ENCODE data around the gene MYL5. TPM values are rescaled to one million over a fixed set of nuclear protein-coding genes. Genes with fewer than 3 reads are reported as not detected.

Gene MYL5
- total and polyA plus RNA-seq, 7 experiments from 2014 or later: 5.8 to 32.7 (median 21.4) TPM

DNA sequence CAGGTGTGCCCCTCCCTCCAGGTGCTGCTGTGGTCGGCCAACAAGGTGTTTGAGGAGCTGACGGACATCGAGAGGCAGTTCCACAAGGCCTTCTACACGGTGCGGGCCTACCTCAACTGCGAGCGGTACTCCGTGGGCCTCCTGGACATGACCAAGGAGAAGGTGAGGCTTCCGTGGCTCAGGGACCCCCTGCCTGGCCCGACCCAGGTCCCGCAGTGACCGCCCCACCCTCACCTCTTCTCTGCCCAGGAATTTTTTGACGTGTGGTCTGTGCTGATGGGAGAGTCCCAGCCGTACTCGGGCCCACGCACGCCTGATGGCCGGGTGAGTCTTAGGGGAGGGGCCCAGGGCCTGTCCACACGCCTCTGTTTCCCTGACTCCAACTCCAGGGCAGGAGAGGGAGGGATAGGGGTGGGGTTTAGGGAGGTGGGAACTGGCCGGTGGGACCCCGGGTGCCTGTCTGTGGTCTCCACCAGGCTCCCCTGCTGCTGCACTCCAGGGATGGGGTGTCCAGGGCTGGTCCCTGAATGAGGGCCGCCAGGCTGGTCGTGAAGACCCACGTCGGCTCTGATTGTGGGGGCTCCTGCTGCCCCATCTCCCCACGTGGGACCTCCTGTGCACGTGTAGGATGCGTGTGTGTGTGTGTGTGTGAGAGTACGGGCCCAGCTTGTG is 20.4 kb upstream of the MYL5 start:
- Histone ChIP-seq H3K27ac (ENCODE audit: low read depth, low read length) (no peak overlapping the region), H3K36me3 (ENCODE audit: control insufficient read depth in 2 of 3, insufficient read depth in 3 of 3, low read length in 3 of 3) (no peaks in the 10 kb centered on the region), H3K4me1 (ENCODE audit: control insufficient read depth in 2 of 2, insufficient read depth in 2 of 2, low read length in 2 of 2) (no peaks in the 10 kb centered on the region), H3K4me3 (ENCODE audit: low read length) (no peak overlapping the region), H3K27me3 (ENCODE audit: control insufficient read depth in 2 of 2, insufficient read depth in 2 of 2, low read length in 2 of 2) (no peaks in the 10 kb centered on the region), H3K9me3 (ENCODE audit: control insufficient read depth in 2 of 3, low read length in 3 of 3) (no peaks in the 10 kb centered on the region)
- DNase-seq (no peak), ATAC-seq (no peak)
- CTCF ChIA-PET: no interaction called here
- POLR2A ChIA-PET: no interaction called here
- no peaks in the 10 kb centered on the region for H3K9me3 Mint-ChIP-seq
- intact Hi-C loops (cut with micrococcal nuclease): no loop called here
- no peaks in the 10 kb centered on the region for H3K36me3 Mint-ChIP-seq
- H3K4me1 Mint-ChIP-seq: no peaks in the 10 kb centered on the region
- no peak overlapping the region for H3K4me3 Mint-ChIP-seq
- peaks cover 0 to 13% (median 0%) of the 10 kb centered on the region in 5 donors for H3K27me3 Mint-ChIP-seq
- no peak overlapping the region for H3K27ac Mint-ChIP-seq

DNA sequence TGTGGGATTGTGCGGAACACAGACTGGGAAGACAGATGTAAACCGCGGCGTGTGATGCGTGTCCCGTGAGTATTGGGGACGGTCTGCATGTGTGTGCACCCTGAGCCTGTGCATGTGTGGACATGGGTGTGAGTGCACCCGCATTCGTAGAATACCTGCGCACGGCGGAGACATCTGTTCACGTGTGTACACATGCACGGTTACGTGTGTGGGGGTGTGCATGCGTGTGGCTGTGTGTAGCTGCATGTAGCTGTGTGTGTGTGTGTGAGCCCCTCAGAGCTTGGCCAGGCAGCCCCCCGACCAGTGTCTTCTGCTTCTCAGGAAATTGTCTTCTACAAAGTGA is 19.9 kb upstream of the MYL5 start:
- Mint-ChIP-seq H3K36me3 (peaks cover 0 to 4% (median 0%) of the 10 kb centered on the region in 5 donors), H3K27me3 (peaks cover 0 to 13% (median 0%) of the 10 kb centered on the region in 5 donors), H3K4me3 (no peak overlapping the region), H3K27ac (no peak overlapping the region), H3K9me3 (peaks cover 0 to 3% (median 0%) of the 10 kb centered on the region in 11 donors), H3K4me1 (peaks cover 0 to 4% (median 0%) of the 10 kb centered on the region in 7 donors)
- H3K4me1 ChIP-seq (ENCODE audit: control insufficient read depth in 2 of 2, insufficient read depth in 2 of 2, low read length in 2 of 2): no peaks in the 10 kb centered on the region
- POLR2A ChIA-PET: no interaction called here
- intact Hi-C loops (cut with micrococcal nuclease): no loop called here
- H3K36me3 ChIP-seq (ENCODE audit: control insufficient read depth in 2 of 3, insufficient read depth in 3 of 3, low read length in 3 of 3): no peaks in the 10 kb centered on the region
- H3K4me3 ChIP-seq (ENCODE audit: low read length): no peak overlapping the region
- CTCF ChIA-PET: no interaction called here
- DNase-seq: no peak
- no peak for ATAC-seq
- no peaks in the 10 kb centered on the region for H3K27me3 ChIP-seq (ENCODE audit: control insufficient read depth in 2 of 2, insufficient read depth in 2 of 2, low read length in 2 of 2)
- H3K27ac ChIP-seq (ENCODE audit: low read depth, low read length): no peak overlapping the region
- no peaks in the 10 kb centered on the region for H3K9me3 ChIP-seq (ENCODE audit: control insufficient read depth in 2 of 3, low read length in 3 of 3)

GRCh38 chr4:654871-655463 is 19.4 kb upstream of the MYL5 start:
- Mint-ChIP-seq H3K27me3 (peaks cover 0 to 13% (median 0%) of the 10 kb centered on the region in 5 donors), H3K4me1 (peaks cover 0 to 5% (median 0%) of the 10 kb centered on the region in 7 donors), H3K27ac (no peak overlapping the region), H3K9me3 (peaks cover 0 to 6% (median 0%) of the 10 kb centered on the region in 11 donors), H3K36me3 (peaks cover 0 to 9% (median 0%) of the 10 kb centered on the region in 5 donors), H3K4me3 (no peak overlapping the region)
- intact Hi-C loops (cut with micrococcal nuclease): no loop called here
- no peak overlapping the region for H3K4me3 ChIP-seq (ENCODE audit: low read length)
- no peaks in the 10 kb centered on the region for H3K9me3 ChIP-seq (ENCODE audit: control insufficient read depth in 2 of 3, low read length in 3 of 3)
- DNase-seq (no peak), ATAC-seq (no peak)
- H3K36me3 ChIP-seq (ENCODE audit: control insufficient read depth in 2 of 3, insufficient read depth in 3 of 3, low read length in 3 of 3): no peaks in the 10 kb centered on the region
- H3K27ac ChIP-seq (ENCODE audit: low read depth, low read length): no peak overlapping the region
- ChIA-PET POLR2A (no interaction called here), CTCF (no interaction called here)
- H3K27me3 ChIP-seq (ENCODE audit: control insufficient read depth in 2 of 2, insufficient read depth in 2 of 2, low read length in 2 of 2): no peaks in the 10 kb centered on the region
- H3K4me1 ChIP-seq (ENCODE audit: control insufficient read depth in 2 of 2, insufficient read depth in 2 of 2, low read length in 2 of 2): no peaks in the 10 kb centered on the region

DNA sequence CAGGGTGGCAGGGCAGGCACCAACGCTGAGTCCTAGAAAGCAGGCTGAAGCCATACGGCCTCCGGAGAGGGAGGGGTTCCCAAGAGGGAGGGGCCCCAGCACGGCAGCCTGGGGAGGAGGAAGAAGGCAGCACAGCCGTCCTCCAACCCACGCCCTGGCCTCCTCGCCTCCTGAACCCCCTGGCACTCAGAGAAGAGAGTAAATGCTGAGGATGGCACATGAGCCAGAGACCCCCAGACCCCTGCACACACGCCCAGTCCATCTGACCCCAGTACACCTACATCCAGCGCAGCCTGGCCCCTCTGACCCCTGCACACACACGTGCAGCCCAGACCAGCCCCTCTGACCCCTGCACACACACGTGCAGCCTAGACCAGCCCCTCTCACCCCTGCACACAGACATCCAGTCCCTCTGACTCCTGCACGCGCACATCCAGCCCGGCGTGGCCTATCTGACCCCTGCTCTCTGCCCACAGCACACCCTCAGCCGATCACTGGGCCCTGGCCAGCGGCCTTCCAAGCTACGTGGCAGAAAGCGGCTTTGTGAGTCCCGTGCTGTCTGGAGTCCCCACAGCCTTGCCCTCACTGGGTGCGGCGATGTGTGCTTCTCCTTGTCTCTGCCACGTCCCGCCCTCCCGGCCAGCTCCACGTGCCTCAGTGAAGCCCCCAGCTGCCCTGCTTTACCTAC is 18.7 kb upstream of the MYL5 start:
- H3K4me1 Mint-ChIP-seq: peaks cover 0 to 5% (median 2%) of the 10 kb centered on the region in 7 donors
- ATAC-seq: no peak

DNA sequence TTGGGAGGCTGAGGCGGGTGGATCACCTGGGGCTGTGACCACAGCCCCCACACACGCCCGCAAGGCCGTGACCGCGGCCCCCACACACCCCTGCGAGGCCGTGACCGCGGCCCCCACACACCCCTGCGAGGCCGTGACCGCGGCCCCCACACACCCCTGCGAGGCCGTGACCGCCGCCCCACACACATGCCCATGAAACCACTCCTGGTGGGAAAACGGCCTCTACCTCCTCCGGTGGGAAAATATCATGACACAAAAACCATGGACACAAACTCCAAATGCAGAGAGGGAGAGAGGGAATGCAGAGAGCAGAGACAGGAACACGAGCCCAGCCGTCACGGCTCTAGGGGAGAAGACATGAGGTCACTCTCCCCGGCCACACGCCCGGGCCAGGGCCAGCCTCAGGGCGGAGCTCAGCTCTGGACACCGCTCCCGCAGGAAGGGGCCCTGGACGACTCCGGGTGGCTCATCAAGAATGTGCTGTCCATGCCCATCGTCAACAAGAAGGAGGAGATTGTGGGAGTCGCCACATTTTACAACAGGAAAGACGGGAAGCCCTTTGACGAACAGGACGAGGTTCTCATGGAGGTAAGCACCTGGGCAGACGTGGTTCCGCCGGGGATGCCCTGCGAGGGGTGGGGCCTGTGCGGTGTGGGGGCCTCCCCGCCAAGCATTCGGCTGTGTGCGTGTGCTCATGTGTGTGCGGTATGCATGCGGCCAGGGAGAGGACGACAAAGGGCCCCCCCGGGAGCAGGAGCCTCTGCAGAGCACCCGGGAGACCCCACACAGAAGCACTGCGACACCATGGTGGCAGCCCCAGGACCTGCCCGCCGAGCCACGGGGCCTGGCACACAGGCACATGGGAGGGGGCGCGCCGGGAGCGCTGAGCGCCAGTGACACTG is 17.7 kb upstream of the MYL5 start:
- no peak overlapping the region for H3K4me3 Mint-ChIP-seq
- ChIA-PET CTCF (no interaction called here), POLR2A (no interaction called here)
- H3K27me3 ChIP-seq (ENCODE audit: control insufficient read depth in 2 of 2, insufficient read depth in 2 of 2, low read length in 2 of 2): no peaks in the 10 kb centered on the region
- peaks cover 0 to 6% (median 0%) of the 10 kb centered on the region in 5 donors for H3K27me3 Mint-ChIP-seq
- H3K27ac Mint-ChIP-seq: no peak overlapping the region
- DNase-seq (no peak), ATAC-seq (no peak)
- H3K4me1 ChIP-seq (ENCODE audit: control insufficient read depth in 2 of 2, insufficient read depth in 2 of 2, low read length in 2 of 2): no peaks in the 10 kb centered on the region
- no peak overlapping the region for H3K27ac ChIP-seq (ENCODE audit: low read depth, low read length)
- no peak overlapping the region for H3K4me3 ChIP-seq (ENCODE audit: low read length)
- peaks cover 0 to 13% (median 0%) of the 10 kb centered on the region in 11 donors for H3K9me3 Mint-ChIP-seq
- intact Hi-C loops (cut with micrococcal nuclease): no loop called here
- H3K36me3 Mint-ChIP-seq: peaks cover 0 to 18% (median 6%) of the 10 kb centered on the region in 5 donors
- peaks cover 0 to 11% (median 4%) of the 10 kb centered on the region in 7 donors for H3K4me1 Mint-ChIP-seq
- H3K9me3 ChIP-seq (ENCODE audit: control insufficient read depth in 2 of 3, low read length in 3 of 3): no peaks in the 10 kb centered on the region
- H3K36me3 ChIP-seq (ENCODE audit: control insufficient read depth in 2 of 3, insufficient read depth in 3 of 3, low read length in 3 of 3): no peaks in the 10 kb centered on the region

More for the DNA sequence above, 18.7 kb upstream of the MYL5 start:
- no peaks in the 10 kb centered on the region for H3K27me3 ChIP-seq (ENCODE audit: control insufficient read depth in 2 of 2, insufficient read depth in 2 of 2, low read length in 2 of 2)
- H3K9me3 ChIP-seq (ENCODE audit: control insufficient read depth in 2 of 3, low read length in 3 of 3): no peaks in the 10 kb centered on the region
- H3K36me3 ChIP-seq (ENCODE audit: control insufficient read depth in 2 of 3, insufficient read depth in 3 of 3, low read length in 3 of 3): no peaks in the 10 kb centered on the region
- no peak overlapping the region for H3K4me3 Mint-ChIP-seq
- intact Hi-C loops (cut with micrococcal nuclease): no loop called here
- no peak for DNase-seq
- POLR2A ChIA-PET: no interaction called here
- CTCF ChIA-PET: no interaction called here
- no peaks in the 10 kb centered on the region for H3K4me1 ChIP-seq (ENCODE audit: control insufficient read depth in 2 of 2, insufficient read depth in 2 of 2, low read length in 2 of 2)
- H3K36me3 Mint-ChIP-seq: peaks cover 0 to 13% (median 1%) of the 10 kb centered on the region in 5 donors
- peaks cover 0 to 9% (median 0%) of the 10 kb centered on the region in 11 donors for H3K9me3 Mint-ChIP-seq
- H3K27ac ChIP-seq (ENCODE audit: low read depth, low read length): no peak overlapping the region
- no peak overlapping the region for H3K4me3 ChIP-seq (ENCODE audit: low read length)
- H3K27ac Mint-ChIP-seq: peak overlapping the region in 1 of 9 donors; percentile 63
- peaks cover 0 to 9% (median 0%) of the 10 kb centered on the region in 5 donors for H3K27me3 Mint-ChIP-seq

GRCh38 chr4:657338-657833 is 17.0 kb upstream of the MYL5 start:
- intact Hi-C loops (cut with micrococcal nuclease): no loop called here
- POLR2A ChIA-PET: no interaction called here
- Mint-ChIP-seq H3K27me3 (no peaks in the 10 kb centered on the region), H3K4me3 (no peak overlapping the region), H3K36me3 (peaks cover 0 to 20% (median 6%) of the 10 kb centered on the region in 5 donors), H3K9me3 (peaks cover 0 to 13% (median 0%) of the 10 kb centered on the region in 11 donors), H3K4me1 (peaks cover 0 to 14% (median 4%) of the 10 kb centered on the region in 7 donors), H3K27ac (no peak overlapping the region)
- no peaks in the 10 kb centered on the region for H3K9me3 ChIP-seq (ENCODE audit: control insufficient read depth in 2 of 3, low read length in 3 of 3)
- DNase-seq (no peak), ATAC-seq (no peak)
- no peaks in the 10 kb centered on the region for H3K4me1 ChIP-seq (ENCODE audit: control insufficient read depth in 2 of 2, insufficient read depth in 2 of 2, low read length in 2 of 2)
- CTCF ChIA-PET: no interaction called here
- H3K4me3 ChIP-seq (ENCODE audit: low read length): no peak overlapping the region
- no peak overlapping the region for H3K27ac ChIP-seq (ENCODE audit: low read depth, low read length)
- H3K27me3 ChIP-seq (ENCODE audit: control insufficient read depth in 2 of 2, insufficient read depth in 2 of 2, low read length in 2 of 2): no peaks in the 10 kb centered on the region
- H3K36me3 ChIP-seq (ENCODE audit: control insufficient read depth in 2 of 3, insufficient read depth in 3 of 3, low read length in 3 of 3): no peaks in the 10 kb centered on the region
